SK-N-MC (cell line): ENCODE data around the gene LAMA5.

Experiments
- DNase-seq: peaks from one replicate; pipeline ENCODE4 v3.0.0-alpha.2; 2011; ENCODE audit warnings: low read depth, low spot score
- H3K27ac ChIP-seq: fragments of 200-600 bp; sonication (generic); 2 replicates; pipeline ENCODE4 v1.5.1; 2016; ENCODE audit warnings: mixed run types
- H3K36me3 ChIP-seq: fragments of 200-600 bp; sonication (generic); 2 replicates; pipeline ENCODE4 v1.6.1; 2017; ENCODE audit warnings: antibody characterized with exemption, low read length, mixed read lengths; ENCODE audit not compliant: insufficient read depth
- H3K4me3 ChIP-seq: fragments of 200-600 bp; sonication (generic); 2 replicates; pipeline ENCODE4 v1.5.1; 2016
- H3K9ac ChIP-seq: fragments of 200-600 bp; sonication (generic); 2 replicates; pipeline ENCODE4 v1.8.0; 2017; ENCODE audit warnings: mixed run types, mixed read lengths; ENCODE audit not compliant: insufficient read length
- H3K9me3 ChIP-seq: fragments of 200-600 bp; sonication (generic); 2 replicates; pipeline ENCODE4 v1.6.1; 2017; ENCODE audit warnings: low read depth, mild to moderate bottlenecking, antibody characterized with exemption, low read length, moderate library complexity, mixed read lengths
- EZH2 ChIP-seq: fragments of 200-600 bp; sonication (generic); IDR thresholded peaks from one replicate; pipeline ENCODE4 v1.6.1; 2017; ENCODE audit warnings: antibody characterized with exemption
- FOXP2 ChIP-seq: optimal IDR thresholded peaks from 2 replicates; pipeline ENCODE3; 2011; ENCODE audit warnings: mild to moderate bottlenecking, moderate library complexity; ENCODE audit not compliant: insufficient read depth; ENCODE audit errors: extremely low read length, control extremely low read depth
- POLR2AphosphoS5 ChIP-seq: IDR thresholded peaks from 2 replicates; pipeline ENCODE4 v1.6.1; 2012; ENCODE audit warnings: mild to moderate bottlenecking, low read depth, low read length, borderline replicate concordance

LAMA5 gene

DNA sequence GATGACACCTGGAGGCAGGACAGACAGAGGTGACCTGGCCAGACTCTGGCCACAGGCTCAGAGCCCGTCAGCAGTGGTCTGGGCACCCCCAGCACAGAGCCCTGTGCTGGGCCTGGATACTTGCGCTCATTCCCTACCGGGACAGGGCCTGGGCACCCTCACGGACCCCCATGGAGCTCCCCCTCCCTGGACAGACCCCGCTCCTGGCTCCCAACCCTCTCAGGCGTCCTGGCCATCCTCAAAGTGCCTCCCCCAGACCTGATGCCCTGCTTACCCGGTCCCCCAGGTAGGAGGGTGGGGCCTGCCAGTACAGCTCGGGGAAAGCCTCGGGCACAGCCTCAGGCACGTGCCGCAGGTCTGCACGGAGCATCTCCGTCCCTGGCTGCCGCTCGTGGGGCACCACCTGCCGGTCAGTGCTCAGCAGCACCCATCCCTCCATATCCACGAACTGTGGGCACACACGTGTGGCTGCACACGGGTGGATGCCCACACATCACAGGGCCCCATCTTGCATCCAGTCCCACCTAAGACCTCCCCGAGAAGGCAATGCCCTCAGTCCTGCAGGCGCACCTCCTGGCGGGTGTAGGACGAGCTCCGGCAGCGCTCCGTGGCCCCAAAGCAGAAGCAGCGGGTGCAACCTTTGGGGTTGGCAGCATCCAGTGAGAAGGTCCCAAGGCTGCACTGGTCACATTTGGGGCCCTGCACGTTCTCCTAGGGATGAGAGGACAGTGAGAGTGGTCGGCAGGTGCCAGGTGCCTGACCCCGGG, 40.0 kb downstream of the LAMA5 start:
- Histone ChIP-seq H3K9ac (no peak overlapping the region), H3K27ac (no peak overlapping the region), H3K4me3 (no peak overlapping the region), H3K36me3 (no peaks in the 10 kb centered on the region), H3K9me3 (no peaks in the 10 kb centered on the region)
- TF ChIP-seq POLR2AphosphoS5, result no peak
- no peak for TF ChIP-seq EZH2
- TF ChIP-seq FOXP2, result no peak
- no peak for DNase-seq

DNA sequence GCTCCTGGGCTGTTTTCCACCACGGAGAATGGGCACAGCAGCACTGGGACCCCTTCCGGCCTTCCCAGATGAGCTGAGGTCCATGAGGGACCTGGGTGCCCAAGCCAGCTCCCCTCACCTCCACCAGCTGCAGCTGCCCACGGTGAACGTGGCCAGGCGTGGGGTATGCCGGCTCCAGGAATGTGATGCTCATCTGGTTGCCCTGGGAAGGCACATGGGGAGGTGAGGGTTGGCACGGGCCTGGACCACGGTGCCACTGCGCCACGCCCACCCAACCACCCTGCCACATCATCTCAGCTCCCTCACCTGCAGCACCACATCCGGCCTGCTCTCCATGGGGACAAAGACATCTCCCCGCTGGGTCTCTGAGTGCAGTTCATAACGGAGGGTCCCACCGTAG, 40.6 kb downstream of the LAMA5 start:
- H3K9me3 ChIP-seq, result no peaks in the 10 kb centered on the region
- TF ChIP-seq POLR2AphosphoS5 (no peak), FOXP2 (no peak), EZH2 (no peak)
- no peak overlapping the region for H3K4me3 ChIP-seq
- H3K36me3 ChIP-seq, result no peaks in the 10 kb centered on the region
- no peak overlapping the region for H3K27ac ChIP-seq
- H3K9ac ChIP-seq, result no peak overlapping the region
- DNase-seq, result no peak

DNA sequence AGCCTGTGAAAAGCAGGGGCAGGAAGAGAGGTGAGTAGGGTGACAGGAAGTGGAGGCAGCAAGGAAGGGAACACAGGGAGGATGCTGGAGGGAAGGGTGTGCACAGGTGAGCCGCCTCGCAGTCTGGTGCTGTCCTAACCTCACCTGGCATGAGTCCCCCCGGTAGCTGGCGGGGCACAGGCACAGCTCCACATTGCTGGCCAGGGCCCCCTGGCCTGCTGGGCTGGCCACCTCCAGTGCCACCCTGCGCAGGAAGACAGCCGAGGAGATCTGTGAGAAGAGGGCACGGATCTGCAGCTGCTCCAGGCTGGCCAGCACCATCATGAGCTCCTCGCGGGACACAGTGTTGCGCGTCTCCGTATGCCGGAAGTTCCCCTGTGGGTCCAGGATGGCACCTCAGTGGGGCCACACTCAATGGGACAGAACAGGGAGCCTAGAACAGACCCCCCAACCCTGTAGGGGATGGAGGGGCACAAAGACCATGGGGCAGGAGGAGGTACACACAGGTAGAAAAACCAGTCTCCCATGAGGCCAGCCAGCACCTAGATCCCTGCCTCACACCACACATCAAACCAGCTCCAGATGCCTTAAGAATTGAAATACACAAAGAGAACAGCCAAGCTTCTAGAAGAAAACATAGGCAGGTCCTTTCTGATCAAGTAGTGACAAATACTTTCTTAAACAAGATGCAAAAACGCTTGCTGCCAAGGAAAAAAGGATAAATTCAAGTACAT, 41.8 kb downstream of the LAMA5 start:
- DNase-seq, result no peak
- no peak overlapping the region for H3K27ac ChIP-seq
- TF ChIP-seq EZH2, result no peak
- TF ChIP-seq POLR2AphosphoS5, result no peak
- TF ChIP-seq FOXP2, result no peak
- no peaks in the 10 kb centered on the region for H3K9me3 ChIP-seq
- no peaks in the 10 kb centered on the region for H3K36me3 ChIP-seq
- H3K4me3 ChIP-seq, result no peak overlapping the region
- no peak overlapping the region for H3K9ac ChIP-seq

DNA sequence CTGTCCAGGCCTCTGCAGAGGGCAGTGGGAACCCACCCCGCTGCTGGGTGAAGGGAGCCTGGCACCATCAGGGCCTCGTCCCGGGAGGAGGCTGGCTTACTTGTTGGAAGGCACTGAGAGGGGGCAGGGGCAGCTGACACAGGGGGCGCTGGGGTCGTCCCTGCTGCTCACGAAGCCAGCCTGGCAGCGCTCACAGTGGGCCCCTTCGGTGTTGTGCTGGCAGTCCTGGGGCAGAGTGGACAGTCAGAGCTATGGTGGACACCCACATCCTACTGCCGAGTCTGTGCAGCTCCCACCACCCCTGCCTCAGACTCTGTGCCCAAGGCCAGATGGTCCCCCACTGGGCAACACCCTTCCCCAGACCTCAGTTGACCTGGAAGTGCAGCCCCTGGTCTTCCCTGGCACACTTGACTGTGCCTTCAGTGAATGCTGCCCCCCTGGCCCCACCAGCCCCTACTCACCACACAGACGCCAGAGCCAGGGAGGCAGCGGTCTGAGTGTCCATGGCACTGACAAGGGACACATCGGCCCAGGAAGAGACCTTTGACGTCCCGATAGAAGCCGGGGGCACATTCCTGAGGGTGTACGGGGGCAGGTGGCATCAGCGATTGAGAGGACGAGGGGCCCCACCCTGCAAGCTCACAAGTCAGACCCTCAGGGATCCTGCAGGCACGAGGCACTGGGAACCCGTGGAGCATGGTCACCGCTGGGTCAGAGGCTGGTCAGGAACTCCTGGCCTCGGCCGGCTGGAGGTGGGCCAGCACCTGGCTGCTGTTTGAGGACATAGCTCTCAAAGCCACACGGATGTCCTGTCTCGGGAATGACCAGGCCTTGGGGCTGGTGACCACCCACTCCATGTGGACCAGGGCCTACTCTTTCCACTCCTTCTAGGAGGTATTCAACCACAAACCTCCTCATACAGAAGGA, 42.9 kb downstream of the LAMA5 start:
- no peak overlapping the region for H3K4me3 ChIP-seq
- H3K36me3 ChIP-seq, result no peaks in the 10 kb centered on the region
- H3K9ac ChIP-seq, result no peak overlapping the region
- no peaks in the 10 kb centered on the region for H3K9me3 ChIP-seq
- no peak for DNase-seq
- H3K27ac ChIP-seq, result no peak overlapping the region
- no peak for TF ChIP-seq POLR2AphosphoS5
- no peak for TF ChIP-seq FOXP2
- TF ChIP-seq EZH2, result no peak

DNA sequence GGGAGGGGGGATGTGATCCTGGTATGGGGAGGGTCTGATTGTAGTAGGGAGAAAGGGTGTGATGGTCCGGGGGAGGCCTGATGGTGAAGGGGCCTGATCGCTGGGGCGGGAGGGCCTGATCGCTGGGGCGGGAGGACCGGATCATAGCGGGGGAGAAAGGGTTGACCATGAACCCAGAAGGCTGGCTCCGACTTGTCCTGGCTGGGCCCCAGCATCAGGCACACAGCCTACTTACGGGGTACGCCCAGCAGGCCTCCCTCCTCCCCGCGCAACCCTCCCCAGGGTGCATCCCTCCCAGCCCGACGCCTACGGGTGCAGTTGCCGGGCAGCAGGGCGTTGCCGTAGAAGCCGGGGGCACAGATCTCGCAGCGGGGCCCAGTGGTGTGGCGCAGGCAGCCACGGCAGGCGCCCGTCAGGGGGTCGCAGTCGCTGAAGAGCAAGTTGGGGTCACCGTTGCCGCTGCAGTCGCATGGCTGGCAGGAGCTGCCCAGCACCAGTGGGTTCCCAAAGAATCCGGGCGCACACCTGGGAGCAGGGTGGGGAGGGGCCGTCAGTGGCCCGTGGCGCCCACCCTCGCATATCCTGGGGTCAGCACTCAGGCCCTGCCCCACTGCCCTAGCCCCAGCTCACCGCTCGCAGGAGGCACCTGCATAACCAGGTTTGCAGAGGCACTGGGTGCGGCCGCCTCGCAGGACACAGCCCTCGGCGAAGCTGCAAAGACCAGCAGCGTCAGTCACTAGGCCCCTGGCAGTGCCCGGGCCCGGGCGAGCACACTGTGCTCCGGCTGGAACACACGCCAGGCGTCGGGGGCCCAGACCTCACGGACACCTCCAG, 43.7 kb downstream of the LAMA5 start:
- no peak for DNase-seq
- Histone ChIP-seq H3K36me3 (no peaks in the 10 kb centered on the region), H3K9me3 (no peaks in the 10 kb centered on the region), H3K27ac (no peak overlapping the region), H3K4me3 (no peak overlapping the region), H3K9ac (no peak overlapping the region)
- TF ChIP-seq FOXP2 (no peak), EZH2 (no peak), POLR2AphosphoS5 (no peak)

DNA sequence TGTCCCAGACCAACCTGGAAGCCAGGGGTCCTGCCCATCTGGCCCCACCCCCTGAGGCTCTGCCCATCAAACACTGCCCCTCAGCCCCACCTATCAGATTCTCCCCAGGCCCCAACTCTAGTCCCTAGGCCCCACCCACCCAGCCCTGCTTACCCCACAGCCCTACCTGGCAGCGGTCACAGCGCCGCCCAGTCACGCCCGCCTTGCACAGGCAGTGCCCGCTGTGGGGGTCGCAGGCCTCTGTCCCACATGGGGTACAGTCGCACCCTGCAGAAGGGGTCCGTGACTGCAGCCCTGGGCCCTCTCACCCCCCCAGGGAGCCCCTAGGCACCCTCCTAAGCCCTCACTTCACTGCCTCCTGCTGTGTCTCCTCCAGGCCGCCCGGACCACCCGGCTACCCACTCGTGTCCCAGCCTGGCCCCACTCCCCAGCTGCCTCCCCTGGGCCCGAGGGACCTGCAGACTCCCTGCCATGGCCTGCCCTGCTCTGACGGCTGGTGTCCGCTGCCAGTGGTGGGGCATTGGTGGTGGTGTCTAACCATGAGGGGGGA, 44.5 kb downstream of the LAMA5 start:
- H3K9me3 ChIP-seq, result no peaks in the 10 kb centered on the region
- no peaks in the 10 kb centered on the region for H3K36me3 ChIP-seq
- H3K4me3 ChIP-seq, result no peak overlapping the region
- TF ChIP-seq EZH2 (no peak), POLR2AphosphoS5 (no peak)
- DNase-seq, result no peak
- H3K27ac ChIP-seq, result no peak overlapping the region
- no peak overlapping the region for H3K9ac ChIP-seq

DNA sequence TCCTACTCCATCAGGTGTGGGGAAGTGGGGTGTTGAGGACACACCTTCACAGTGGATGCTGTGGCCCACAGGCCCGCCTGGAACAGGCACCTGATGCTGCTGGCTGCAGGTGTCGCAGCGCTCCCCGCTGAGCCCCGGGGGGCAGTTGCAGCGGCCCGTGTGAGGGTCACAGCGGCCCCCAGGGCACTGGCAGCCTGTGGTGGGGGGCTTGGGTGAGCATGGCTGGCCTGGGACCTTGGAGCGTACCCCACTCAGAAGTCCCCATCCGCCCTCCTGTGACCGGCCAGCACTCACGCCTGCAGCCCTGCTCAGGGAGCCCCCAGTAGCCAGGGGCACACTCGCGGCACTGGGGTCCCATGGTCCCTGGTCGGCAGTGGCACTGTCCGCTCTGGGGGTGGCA, 45.1 kb downstream of the LAMA5 start:
- no peak for TF ChIP-seq POLR2AphosphoS5
- no peak for TF ChIP-seq EZH2
- H3K27ac ChIP-seq, result no peak overlapping the region
- H3K9ac ChIP-seq, result no peak overlapping the region
- no peak for DNase-seq
- no peaks in the 10 kb centered on the region for H3K36me3 ChIP-seq
- H3K9me3 ChIP-seq, result no peaks in the 10 kb centered on the region
- no peak overlapping the region for H3K4me3 ChIP-seq
